GM10248 (cell line): ENCODE measurements around the gene CFAP299.

Source experiments
- CTCF ChIA-PET: fragments of 300-600 bp; sonication (Branson Sonifier 250); formaldehyde crosslinking; extraction: SDS; loops from one replicate; lab custom pipeline; 2021; ENCODE audit warnings: antibody characterized with exemption; lab: Yijun Ruan, JAX
- POLR2A ChIA-PET: fragments of 350-650 bp; sonication (Branson Sonifier 250); formaldehyde crosslinking; extraction: SDS; loops from one replicate; lab custom pipeline; 2020; ENCODE audit warnings: antibody characterized with exemption; lab: Yijun Ruan, JAX
- DNase-seq: peaks from one replicate; pipeline ENCODE4 v3.0.0; 2012; ENCODE audit errors: extremely low spot score
- CTCF ChIP-seq: IDR thresholded peaks from 2 replicates; pipeline ENCODE4 v1.5.1; 2012; ENCODE audit warnings: mild to moderate bottlenecking, low read depth; ENCODE audit errors: extremely low read depth, missing control alignments, control extremely low read depth

CFAP299 gene

GRCh38 chr4:80948995-80949394 lies 613.5 kb downstream of the CFAP299 start:
- TF ChIP-seq CTCF, result no peak
- no peak for DNase-seq
- POLR2A ChIA-PET, result no interaction called here
- CTCF ChIA-PET, result no interaction called here

GRCh38 chr4:80956421-80956820 lies 620.9 kb downstream of the CFAP299 start:
- ChIA-PET CTCF (interaction anchor here (1.4 kb wide), 2 partner anchors 17 to 83 kb away, joined by 3 read pairs; no protein-coding TSS in a partner anchor), POLR2A (no interaction called here)
- TF ChIP-seq CTCF, result no peak
- no peak for DNase-seq

- ChIA-PET CTCF (no interaction called here), POLR2A (no interaction called here)
- no peak for DNase-seq
- TF ChIP-seq CTCF, result no peak
These were observed 627.5 kb downstream of the CFAP299 start for GRCh38 chr4:80963051-80963450.

GRCh38 chr4:80967346-80967745 lies 631.8 kb downstream of the CFAP299 start:
- TF ChIP-seq CTCF, result no peak
- ChIA-PET CTCF (no interaction called here), POLR2A (no interaction called here)
- no peak for DNase-seq

GRCh38 chr4:80980239-80980638 lies 644.7 kb downstream of the CFAP299 start:
- ChIA-PET POLR2A (no interaction called here), CTCF (interaction anchor here (1.4 to 1.9 kb wide), 2 partner anchors 8 to 10 kb away, joined by 4 to 7 read pairs; no protein-coding TSS in a partner anchor)
- DNase-seq, result no peak
- TF ChIP-seq CTCF, result no peak

GRCh38 chr4:80986011-80986410 lies 650.5 kb downstream of the CFAP299 start:
- ChIA-PET POLR2A (no interaction called here), CTCF (interaction anchor here (1.8 kb wide), 1 partner anchor 10 kb away, joined by 7 read pairs; no protein-coding TSS in a partner anchor)
- no peak for DNase-seq
- no peak for TF ChIP-seq CTCF
